IPS DF 4.7 (cell line): ENCODE data around the gene ALOXE3.
"Not testable (repeated sequence)": the region's sequence is repeated elsewhere in the genome, so short reads cannot be mapped to it uniquely, and the experiment has no call there.

Experiments
- DNase-seq: peaks from one replicate; pipeline ENCODE4 v3.0.0-alpha.2; 2013; ENCODE audit warnings: low spot score; ENCODE audit errors: extremely low read depth

Gene ALOXE3

DNA sequence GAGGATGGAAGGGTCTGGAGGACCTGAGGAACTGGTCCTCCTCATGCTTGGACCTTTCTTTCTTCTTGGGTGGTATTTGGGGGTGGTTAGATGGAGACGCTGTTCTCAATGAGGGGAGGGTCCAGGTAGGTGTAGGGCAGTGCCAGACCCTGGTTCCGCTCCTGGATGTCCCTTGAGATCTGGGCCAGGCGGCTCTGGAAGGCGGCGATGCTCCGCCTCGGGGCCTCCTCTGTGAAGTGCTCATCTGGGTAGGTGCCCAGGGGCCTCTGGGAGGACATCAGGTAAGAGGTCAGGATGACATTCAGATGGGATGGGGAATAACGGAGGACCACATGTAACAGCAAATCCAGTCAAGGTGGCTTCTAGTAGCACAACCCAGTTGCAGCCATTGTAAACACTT lies 21.8 kb downstream of the ALOXE3 start:
- no peak for DNase-seq

DNA sequence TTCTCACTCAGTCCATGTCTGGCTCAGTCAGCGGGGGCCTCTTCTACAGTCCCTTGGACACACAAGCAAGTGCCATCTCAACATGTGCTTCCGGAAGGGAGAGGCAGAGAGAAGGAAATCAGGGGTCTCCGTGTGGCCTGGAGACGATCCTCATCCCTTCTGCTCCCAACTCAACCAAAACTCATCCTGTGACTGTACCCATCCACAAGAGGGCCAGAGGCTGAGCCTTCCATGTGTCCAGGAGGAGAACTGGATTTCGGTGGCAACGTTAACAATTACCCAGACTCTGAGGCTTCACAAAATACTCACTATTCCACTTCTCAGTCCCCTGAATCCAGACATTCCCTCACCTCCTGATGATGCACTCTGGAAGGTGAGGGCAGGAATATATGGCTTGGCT lies 23.0 kb downstream of the ALOXE3 start:
- no peak for DNase-seq

DNA sequence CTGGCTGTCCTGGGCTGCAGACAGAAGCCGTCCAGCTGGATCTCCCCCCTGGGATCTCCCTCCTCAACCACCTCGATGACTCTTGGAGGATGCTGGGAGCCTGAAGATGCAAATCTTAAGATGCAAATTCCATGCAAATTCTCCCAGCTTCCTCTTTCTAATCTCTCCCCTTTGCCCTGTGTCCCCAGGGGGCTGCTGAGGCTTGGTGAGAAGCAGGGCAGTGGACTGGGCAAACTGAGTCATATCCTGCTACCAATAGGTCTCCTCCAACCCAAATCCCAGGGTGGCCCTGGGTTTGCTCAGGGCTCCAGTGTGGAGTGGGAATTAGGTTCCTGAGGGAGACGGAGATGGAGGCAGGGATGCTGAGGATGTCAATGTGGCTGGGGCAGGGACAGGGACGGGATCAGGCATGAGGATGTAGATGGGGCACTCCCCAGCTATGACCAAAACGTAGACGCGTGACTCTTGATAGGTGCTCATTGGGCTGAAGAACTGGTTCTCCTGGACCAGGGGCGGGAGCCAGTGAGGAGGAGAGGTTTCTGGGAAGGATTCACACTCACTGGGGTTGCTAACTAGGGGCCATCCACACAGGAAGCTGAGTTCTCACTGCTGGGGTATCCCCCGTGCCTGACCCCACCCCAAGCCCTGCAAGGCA lies 27.2 kb downstream of the ALOXE3 start:
- no peak for DNase-seq

DNA sequence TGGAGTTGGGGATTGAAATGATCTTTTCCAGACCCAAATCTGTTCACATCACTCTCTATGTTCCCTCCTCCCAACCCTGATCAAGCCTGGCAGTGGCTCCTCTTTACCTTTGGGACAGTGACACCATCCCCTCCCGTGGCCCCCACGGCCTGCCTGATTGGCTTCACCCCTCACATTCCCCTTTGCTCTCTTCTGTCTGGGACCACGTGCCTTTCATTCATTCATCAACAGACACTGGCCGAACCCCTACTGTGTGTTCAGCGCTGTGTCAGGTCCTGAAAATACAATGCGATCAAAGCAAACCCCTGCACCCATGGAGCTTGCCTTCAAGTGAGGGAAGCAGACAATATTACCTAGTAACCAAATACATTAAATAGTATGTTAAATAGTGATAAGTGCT lies 28.6 kb downstream of the ALOXE3 start:
- no peak for DNase-seq

DNA sequence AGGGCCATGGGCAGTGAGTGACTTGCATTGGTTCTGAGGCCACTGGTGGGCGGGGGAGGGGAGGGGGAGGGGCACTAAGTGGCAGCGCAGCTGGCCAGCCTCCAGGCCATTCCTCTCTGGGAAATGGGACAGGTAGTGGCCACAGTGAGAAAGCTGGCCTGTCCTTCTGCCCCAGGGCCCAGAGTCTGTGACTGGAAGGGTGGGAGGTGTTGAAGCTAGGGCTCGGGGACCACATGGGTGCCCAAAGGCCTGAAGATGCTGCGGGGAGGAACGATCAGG lies 30.4 kb downstream of the ALOXE3 start:
- DNase-seq = no peak

DNA sequence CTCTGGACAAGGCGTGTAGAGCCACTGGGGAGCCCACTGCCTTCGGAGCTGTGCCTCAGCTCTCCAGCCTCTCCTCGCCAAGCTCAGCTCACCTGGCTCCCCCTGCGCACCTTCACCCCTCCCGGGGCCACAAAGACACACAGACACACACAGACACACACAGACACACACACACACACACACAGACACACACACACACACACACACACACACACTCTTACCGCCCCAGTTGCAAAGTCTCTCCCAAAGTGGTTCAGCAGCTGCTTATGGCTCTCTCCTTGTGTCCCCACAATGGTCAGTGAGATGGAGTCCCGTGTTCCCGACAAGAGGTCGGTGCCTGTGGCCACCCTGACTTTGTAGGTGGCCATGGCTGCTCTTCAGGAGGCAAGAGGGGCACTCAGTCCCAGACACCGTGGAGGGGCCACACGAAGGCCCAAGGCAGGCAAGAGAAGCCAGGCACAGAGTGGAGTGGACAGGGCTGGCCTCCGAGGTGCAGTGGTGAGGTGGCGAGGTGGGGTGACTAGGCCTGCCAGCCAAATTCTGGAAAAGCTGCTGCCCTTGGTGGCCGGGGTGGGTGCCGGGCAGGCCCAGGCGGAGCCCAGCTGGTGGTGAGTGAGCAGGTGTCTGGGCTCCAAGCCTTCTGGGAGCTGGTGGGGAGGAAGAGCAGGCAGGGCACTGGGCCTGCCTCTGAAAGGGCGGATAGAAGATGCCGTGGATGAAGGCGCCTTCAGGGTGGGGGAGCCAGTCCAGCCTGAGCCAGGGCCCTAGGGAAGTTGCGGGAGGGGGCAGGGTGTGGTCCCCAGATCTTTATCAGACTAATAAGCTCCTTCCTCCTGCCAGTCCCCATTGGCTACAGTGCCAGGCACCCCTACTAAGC lies 31.0 kb downstream of the ALOXE3 start, which contains the start of gene ALOX12B:
ALOX12B (minus strand) TSS at position 642 of the 877 bp plus-strand sequence; CDS start at position 368, 274 bp downstream.
- DNase-seq = no peak

DNA sequence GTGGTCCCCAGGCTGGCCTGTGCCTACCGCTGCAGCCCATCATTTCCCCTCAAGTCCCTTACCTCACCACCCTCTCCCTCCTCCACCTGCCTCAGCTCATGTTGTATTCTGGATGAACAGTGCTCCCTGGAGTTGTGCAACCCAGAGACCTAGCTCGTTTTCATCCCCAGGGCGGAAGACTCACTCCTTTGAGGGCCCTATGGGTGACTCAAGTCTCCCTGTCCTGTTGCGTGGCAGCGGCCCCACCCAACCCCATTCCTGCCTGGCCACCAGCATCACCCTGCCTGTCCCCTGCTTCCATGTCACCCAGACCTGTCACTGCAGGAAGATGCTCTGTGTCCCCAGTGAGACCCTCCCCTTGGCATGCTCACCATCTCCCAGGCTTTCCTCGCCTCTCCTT lies 34.1 kb downstream of the ALOXE3 start:
- no peak for DNase-seq

DNA sequence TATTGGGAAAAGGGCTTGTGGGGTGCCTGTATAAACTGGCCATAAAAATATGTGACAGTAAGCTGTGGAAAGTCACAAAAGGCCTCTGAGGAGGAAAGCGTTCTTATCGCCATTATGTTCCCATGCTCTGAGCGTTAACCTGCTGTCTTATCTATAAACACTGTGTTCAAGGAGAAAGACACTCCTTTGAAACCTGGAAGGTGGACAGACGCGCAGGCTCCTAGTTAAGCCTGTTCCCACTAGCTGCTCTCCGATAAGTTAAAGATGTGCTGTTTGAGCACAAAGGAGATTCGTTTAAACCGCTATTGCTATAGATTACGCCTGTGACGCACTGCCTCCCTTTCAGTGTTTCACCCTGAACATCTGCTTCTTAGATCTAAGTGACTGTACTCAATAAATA lies 36.0 kb downstream of the ALOXE3 start:
- no peak for DNase-seq

DNA sequence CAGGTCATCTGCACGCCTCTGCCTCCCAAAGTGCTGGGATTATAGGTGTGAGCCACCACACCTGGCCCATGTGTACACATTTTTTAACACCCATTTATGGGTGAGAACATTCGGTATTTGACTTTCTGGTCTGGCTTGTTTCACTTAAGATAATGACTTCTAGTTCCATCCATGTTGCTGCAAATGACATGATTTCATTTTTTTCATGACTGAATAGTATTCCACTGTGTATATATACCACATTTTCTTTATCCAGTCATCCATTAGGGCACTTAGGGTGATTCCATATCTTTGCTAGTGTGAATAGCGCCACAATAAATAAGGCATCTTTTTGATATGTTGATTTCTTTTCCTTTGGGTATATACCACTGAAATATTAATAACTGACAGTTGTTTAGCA lies 36.4 kb downstream of the ALOXE3 start:
- DNase-seq = no peak

DNA sequence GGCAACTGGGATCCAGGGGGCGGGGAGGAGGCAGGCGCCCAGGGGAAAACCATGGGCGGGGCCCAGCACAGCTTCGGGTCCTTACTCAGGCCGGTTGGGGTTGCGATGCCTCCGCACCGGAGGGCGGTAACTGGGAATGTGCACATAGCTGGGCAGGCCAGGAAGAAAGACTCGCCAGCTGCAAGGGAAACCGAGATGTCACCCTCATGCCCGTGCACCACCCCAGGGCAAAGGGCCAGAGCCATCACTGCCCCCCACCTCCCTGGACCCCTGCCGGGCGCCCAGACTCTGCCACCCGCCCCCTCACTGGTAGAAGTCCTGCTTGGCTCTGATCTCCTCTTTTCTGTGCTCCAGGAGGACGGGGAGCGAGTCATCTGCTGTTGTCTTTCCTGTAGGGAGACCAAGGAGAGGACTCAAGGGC lies 37.5 kb downstream of the ALOXE3 start:
- no peak for DNase-seq

DNA sequence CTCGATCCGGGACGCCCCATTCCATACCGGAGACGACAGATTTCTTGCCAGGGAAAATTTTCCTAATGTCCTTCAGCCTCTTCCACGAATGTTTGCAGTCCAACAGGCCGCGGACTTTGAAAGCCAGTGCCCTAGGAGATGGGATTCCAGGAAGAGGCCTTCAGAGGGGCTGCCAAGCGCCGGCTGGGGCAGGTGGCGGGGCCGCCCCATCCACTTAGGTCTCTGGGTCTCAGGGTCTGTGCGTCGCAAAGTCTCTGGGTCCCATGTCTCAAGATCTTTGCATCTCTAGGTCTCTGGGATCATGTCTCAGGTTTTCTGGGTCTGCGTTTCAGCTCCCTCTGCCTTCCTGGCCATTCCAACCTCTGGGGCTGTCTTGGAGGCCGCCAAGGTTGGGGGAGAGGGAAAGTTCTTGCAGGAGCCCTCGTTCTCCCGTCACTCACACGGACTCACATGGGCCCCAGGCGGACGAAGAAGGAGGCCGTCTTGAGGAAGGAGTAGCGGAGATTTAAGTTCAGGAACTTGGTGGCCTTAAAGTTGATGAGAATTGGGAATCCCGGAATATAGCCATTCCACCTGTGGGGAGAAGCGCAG lies 38.0 kb downstream of the ALOXE3 start:
- no peak for DNase-seq

DNA sequence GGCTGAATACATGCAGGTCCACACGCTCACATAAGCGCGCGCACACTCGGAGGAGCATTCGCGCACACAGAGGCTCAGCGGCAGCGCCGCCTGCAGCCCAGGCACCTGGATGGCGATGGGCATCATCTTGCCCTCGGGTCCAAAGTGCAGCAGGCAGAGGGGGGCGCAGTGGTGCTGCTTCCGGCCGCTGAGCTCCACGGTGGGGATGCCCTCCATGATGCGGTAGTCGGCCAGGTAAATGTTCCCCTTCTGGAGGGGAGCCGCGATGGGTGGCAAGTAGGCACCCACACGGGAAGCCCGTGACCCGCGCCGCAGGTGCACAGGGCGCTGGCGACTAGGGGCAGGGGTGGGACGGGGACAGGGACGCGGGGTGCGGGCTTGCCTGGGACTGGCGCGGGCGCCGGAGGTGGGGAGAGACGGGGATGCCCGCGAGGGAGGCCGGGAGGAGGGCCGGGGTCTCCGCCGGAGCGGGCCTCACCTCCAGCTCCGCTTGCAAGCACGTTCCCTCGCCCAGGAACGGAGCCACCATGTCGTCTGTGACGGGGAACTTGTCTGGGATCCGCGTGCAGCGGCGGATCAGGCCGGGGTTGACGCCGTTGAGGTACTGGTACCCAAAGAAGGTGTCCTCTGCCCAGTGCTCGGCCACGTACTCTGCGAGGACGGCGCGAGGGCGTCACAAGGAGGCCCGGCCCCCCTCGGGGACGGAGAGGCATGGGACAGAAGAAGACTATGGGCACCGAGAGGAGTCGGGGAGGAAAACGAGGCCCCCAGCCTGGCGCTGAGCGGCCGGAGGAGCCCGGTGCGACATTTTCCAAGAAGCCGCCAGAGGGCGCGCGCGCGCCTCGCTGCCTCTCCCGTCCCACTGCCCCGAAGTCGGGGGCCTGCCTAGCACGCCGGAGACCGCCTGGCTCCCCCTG lies 38.8 kb downstream of the ALOXE3 start:
- DNase-seq = no peak

DNA sequence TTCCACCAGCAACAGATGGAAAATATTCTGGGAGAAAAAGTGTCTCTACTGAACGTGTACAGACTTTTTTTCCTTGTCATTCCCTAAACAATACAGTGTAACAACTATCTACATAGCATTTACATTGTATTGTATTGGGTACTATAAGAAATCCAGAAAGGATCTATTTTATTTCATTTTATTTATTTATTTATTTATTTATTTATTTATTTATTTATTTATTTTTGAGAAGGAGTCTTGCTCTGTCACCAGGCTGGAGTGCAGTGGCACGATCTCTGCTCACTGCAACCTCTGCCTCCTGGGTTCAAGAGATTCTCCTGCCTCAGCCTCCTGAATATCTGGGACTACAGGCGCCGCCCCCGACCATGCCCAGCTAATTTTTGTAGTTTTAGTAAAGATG lies 40.4 kb downstream of the ALOXE3 start:
- DNase-seq = not testable (repeated sequence)

DNA sequence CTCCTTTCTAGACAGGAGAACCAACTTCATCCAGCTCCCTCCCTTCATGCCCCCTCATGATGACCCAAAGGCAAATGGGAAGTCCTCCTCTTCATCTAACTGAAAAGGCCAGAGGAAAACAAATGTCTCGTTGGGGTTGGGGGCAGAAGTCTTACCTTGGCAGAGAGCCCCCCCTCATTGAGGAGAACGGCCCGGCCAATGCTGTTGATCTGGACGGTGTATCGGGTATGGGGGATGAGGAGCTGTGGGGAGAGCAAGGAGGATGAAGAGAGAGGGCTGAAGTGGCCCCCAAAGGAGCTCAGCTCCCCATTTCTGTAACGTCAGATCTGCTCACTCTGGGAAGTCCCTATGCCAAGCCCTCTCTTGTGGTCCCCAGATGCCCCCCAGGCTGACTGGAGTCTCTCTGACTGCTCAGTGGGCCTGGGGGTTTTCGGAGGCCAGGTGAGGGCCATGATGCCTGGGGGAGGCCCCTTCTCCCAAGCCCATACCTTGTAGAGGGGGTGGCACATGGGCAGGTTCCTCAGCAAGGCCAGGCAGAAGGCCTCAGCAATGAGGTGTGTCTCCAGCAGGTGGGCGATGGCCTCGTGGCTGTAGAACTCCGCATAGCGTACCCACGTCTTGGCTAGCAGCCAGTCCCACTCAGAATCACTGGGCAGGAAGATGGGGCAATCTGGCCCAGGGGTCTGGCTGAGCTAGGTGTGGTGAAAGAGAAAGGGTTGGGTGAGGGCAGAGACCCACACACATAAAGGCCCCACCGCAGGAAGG lies 41.6 kb downstream of the ALOXE3 start:
- no peak for DNase-seq

DNA sequence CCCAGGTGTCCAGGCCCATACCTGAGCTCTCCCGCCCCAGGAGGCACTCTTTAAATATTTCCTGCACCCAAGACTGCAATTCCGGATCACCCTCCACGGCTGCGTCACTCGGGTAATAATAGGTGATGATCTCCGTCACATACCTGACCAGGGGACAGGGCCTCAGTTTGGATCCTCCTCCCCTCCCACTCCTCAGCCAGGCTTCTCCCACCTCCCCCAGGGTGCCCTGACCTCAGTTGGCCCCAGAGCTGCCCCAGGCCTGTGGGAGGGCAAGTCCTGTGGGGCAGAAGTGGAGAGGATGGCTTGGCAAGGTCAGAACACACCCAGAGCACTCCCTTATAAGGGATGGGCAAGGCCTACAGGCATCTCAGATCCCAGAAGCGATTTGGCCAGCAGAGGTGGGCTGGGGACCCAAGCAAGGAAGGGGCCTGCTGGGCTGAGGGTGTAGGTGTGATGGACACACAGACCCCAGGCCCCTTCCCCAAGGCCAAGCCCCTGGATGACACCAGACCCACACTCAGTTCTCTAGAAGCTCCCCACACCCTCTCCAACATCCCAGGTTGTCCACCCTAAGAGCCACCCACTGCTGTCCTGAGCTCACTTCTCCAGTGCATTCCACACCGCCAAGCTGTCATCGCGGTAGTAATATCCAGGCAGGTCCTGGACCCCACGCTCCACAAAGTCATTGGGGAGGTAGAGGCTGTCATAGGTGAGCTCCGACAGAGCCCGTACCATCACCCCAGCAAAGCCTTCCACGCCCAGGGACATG lies 42.6 kb downstream of the ALOXE3 start:
- DNase-seq = no peak

DNA sequence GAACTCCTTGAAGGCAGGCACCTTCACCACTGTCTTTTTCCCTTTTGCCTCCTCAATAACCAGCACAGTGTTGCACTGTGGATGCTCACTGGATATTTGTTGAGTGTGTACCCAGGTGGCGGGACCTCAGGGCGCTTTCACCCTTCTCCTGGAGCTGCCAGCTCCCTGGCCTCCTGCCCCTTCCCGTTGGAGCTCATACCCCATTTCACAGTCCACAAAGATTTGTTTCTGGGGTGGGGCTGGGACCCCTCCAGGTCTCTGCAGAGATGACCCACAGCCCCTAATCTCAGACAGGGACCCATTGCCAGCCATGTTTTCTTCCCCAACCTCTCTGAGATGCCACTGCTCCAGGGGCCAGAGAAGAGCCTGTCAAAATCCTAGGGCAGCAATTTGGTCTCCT lies 43.2 kb downstream of the ALOXE3 start:
- no peak for DNase-seq

DNA sequence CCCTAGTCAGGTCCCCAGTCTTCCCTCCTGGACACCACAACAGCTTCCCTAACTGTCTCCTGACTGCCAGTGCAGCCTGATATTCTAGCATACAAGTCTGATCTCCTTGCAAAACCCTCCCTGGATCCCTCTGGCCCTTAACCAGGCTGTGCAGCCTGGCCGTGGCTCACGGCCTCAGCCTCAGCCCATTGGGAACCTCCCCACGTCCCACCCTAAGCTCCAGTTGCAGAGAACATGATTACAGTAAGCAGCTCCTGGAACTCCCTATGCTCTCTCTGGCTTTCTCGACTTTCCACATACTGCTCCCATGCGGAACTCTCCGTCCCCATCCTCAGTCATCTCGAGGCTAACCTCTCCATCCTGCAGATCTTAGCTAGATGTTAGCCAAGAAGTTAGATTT lies 43.8 kb downstream of the ALOXE3 start:
- DNase-seq = no peak

DNA sequence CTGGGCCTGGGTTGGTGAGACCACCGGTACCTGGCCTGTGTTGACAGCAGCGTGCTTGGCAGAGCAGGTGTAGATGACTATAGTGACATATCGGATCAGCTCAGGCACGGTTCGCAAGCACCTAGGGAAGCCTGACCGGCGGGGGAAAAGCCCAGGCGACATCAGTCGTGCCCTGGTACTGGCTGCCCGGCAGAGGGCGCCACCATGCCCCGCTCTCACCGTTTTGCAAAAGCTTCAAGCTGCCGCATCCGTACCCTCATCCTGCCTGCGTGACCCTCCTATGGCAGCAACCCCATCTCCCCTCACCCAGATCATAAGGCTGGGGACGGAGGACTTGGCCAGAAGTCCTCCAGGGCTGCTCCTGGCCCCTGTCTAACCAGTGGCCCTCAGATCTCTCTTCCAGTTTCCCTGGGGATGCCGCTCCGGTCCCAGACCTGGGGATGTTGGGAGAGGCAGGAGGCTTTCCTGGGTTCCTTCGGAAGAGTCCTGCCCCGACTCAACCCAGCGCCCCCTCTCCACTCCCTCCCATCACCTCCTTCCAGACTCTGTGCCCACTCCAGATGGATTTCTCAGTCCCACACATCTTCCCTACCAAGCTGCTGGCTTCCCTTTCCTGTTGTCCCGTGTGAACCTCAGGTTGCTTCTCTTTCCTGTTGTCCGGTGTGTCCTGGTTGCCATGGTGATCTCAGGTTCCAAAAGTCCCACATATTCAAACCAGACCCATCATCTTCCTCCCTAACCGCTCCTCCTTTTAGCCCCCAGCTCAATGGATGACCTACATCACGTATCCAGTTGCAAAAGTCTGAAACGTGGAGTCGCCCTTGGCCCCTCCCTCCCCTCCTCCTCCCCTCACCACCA lies 44.5 kb downstream of the ALOXE3 start:
- DNase-seq = no peak
